Endothelial cell of umbilical vein (primary cell): ENCODE data around the gene VWA8. TPM values are rescaled to one million over a fixed set of nuclear protein-coding genes. Genes with fewer than 3 reads are reported as not detected.

Experiments
- BruUV-seq: library from RNA; stranded (reverse); fragments of 400-500 nt; replicated peaks from 2 replicates; lab custom pipeline; 2021; lab: Mats Ljungman, UMichigan
- CTCF ChIA-PET: fragments of 300-600, 350-600 bp; sonication (Branson Sonifier 250); formaldehyde crosslinking; loops from one replicate; lab custom pipeline; 2021; ENCODE audit warnings: antibody characterized with exemption, inconsistent platforms; lab: Charles Lee
- POLR2A ChIA-PET: fragments of 300-600, 350-600 bp; sonication (Branson Sonifier 250); formaldehyde crosslinking; loops from one replicate; lab custom pipeline; 2021; ENCODE audit warnings: antibody characterized with exemption, inconsistent platforms; lab: Charles Lee
- DNase-seq: peaks from one replicate; pipeline ENCODE4 v3.0.0-alpha.2; 2011; ENCODE audit warnings: low read depth, low spot score
- FAIRE-seq: peaks from 2 replicates; lab custom pipeline; 2011; peaks lifted over from hg19 to GRCh38; lab: Jason Lieb, UNC
- H2AFZ ChIP-seq: 2 replicates; pipeline ENCODE4 v1.6.0; 2012; ENCODE audit warnings: low read depth, low read length, control low read depth, inconsistent platforms
- H3K27ac ChIP-seq: 2 replicates; pipeline ENCODE4 v1.5.1; 2011; ENCODE audit warnings: low read depth, mild to moderate bottlenecking, control low read depth, low read length, moderate library complexity; ENCODE audit not compliant: insufficient read depth
- H3K27me3 ChIP-seq, 2 experiments: 2 replicates each; pipeline versions ENCODE4 v1.6.0 to v1.6.1; 2011; ENCODE audit warnings: low read length in 2 of 2, mixed read lengths in 1 of 2; ENCODE audit not compliant: control insufficient read depth in 2 of 2, insufficient read depth in 2 of 2
- H3K36me3 ChIP-seq, 2 experiments: 2 replicates in 1 of 2; 3 replicates in 1 of 2; pipeline ENCODE4 v1.5.1; 2011; ENCODE audit warnings: low read length in 2 of 2, mild to moderate bottlenecking in 1 of 2, moderate library complexity in 1 of 2; ENCODE audit not compliant: control insufficient read depth in 2 of 2, insufficient read depth in 2 of 2; ENCODE audit errors: extremely low read depth in 1 of 2
- H3K4me1 ChIP-seq: 3 replicates; pipeline ENCODE4 v1.5.1; 2011; ENCODE audit warnings: mild to moderate bottlenecking, low read length; ENCODE audit not compliant: control insufficient read depth, insufficient read depth; ENCODE audit errors: extremely low read depth
- H3K4me2 ChIP-seq: 2 replicates; pipeline ENCODE4 v1.6.1; 2011; ENCODE audit warnings: low read length, control low read depth, mixed read lengths; ENCODE audit not compliant: insufficient read depth
- H3K4me3 ChIP-seq, 3 experiments: fragments of 200-600 bp in 1 of 3; sonication (generic), shearing (Covaris generic) in 1 of 3; replicated peaks in 1 of 3; 2 replicates each; pipeline ENCODE4 v1.5.1; 2011 to 2016; ENCODE audit warnings: control low read depth in 3 of 3, low read length in 3 of 3, mild to moderate bottlenecking in 2 of 3, inconsistent platforms in 1 of 3, low read depth in 1 of 3, moderate library complexity in 1 of 3; ENCODE audit not compliant: insufficient read depth in 1 of 3
- H3K79me2 ChIP-seq: 2 replicates; pipeline ENCODE4 v1.6.0; 2012; ENCODE audit warnings: low read length, inconsistent platforms; ENCODE audit not compliant: control insufficient read depth, insufficient read depth
- H3K9ac ChIP-seq: replicated peaks from 2 replicates; pipeline ENCODE3; 2011; ENCODE audit warnings: low read length, control low read depth; ENCODE audit not compliant: insufficient read depth; ENCODE audit errors: extremely low read depth
- H3K9me1 ChIP-seq: replicated peaks from 3 replicates; pipeline ENCODE4 v1.6.0; 2011; ENCODE audit warnings: mild to moderate bottlenecking, low read length; ENCODE audit not compliant: control insufficient read depth, insufficient read depth; ENCODE audit errors: extremely low read depth
- H3K9me3 ChIP-seq: replicated peaks from 2 replicates; pipeline ENCODE4 v1.5.1; 2012; ENCODE audit warnings: low read length, inconsistent platforms; ENCODE audit not compliant: control insufficient read depth, insufficient read depth
- H4K20me1 ChIP-seq: replicated peaks from 2 replicates; pipeline ENCODE3; 2011; ENCODE audit warnings: mild to moderate bottlenecking, low read length; ENCODE audit not compliant: control insufficient read depth, insufficient read depth; ENCODE audit errors: extremely low read depth
- EZH2 ChIP-seq: IDR thresholded peaks from 2 replicates; pipeline ENCODE4 v1.6.1; 2012; ENCODE audit warnings: borderline replicate concordance, low read depth, mild to moderate bottlenecking, moderate library complexity, low read length, inconsistent platforms; ENCODE audit not compliant: severe bottlenecking
- FOS ChIP-seq: IDR thresholded peaks from 2 replicates; pipeline ENCODE4 v1.6.1; 2011; ENCODE audit warnings: mild to moderate bottlenecking, low read length, moderate library complexity, borderline replicate concordance; ENCODE audit not compliant: insufficient read depth
- GATA2 ChIP-seq: IDR thresholded peaks from 2 replicates; pipeline ENCODE4 v1.7.0; 2011; ENCODE audit warnings: low read depth, mild to moderate bottlenecking, moderate library complexity, mixed read lengths, low read length; ENCODE audit not compliant: insufficient read length, insufficient read depth
- JUN ChIP-seq: IDR thresholded peaks from 2 replicates; pipeline ENCODE4 v1.6.1; 2011; ENCODE audit warnings: borderline replicate concordance, low read depth; ENCODE audit not compliant: insufficient read length, insufficient read depth
- MAX ChIP-seq: IDR thresholded peaks from 2 replicates; pipeline ENCODE4 v1.6.1; 2011; ENCODE audit not compliant: insufficient read depth, insufficient read length
- MYC ChIP-seq: IDR thresholded peaks from one replicate; pipeline ENCODE4 v1.6.1; 2011; ENCODE audit warnings: mild to moderate bottlenecking, low read depth, low read length
- POLR2A ChIP-seq: IDR thresholded peaks from 2 replicates; pipeline ENCODE4 v1.6.1; 2012; ENCODE audit warnings: low read depth, mild to moderate bottlenecking, control low read depth, low read length
- POLR2AphosphoS5 ChIP-seq: IDR thresholded peaks from 2 replicates; pipeline ENCODE4 v1.6.1; 2012; ENCODE audit warnings: low read depth, mild to moderate bottlenecking, control low read depth, low read length, moderate library complexity; ENCODE audit not compliant: insufficient read depth
- dilution Hi-C: fragments of 300-500 bp; cut with MboI; formaldehyde crosslinking; loops from one replicate; pipeline ENCODE4 v1.15.0; 2019; ENCODE audit warnings: low sequenced_read_pairs; ENCODE audit not compliant: extremely low pct_ligation_motif_present
- intact Hi-C: fragments of 100-400 bp; cut with micrococcal nuclease; formaldehyde crosslinking; loops from one replicate; pipeline ENCODE4 v1.10.0; 2022
- polyA plus RNA-seq, 4 experiments: library from polyadenylated mRNA; depleted of rRNA in 3 of 4; stranded (reverse) in 3 of 4; unstranded in 1 of 4; fragments of >200 nt; gene quantifications; 2 replicates each; pipeline versions ENCODE4 v1.2.1 to v1.2.3, GENCODE V29; 2011 to 2012; ENCODE audit warnings: missing spikeins in 1 of 4
- total RNA-seq: library from RNA; stranded (reverse); gene quantifications from 2 replicates; pipeline ENCODE4 v1.2.3, GENCODE V29; 2021
- TF ChIP-seq, protein P1 (sequence below), 2 donors: IDR thresholded peaks; 1 replicate in 1 of 2; 2 replicates in 1 of 2; pipeline ENCODE4 v1.5.1; 2011; ENCODE audit warnings: low read length in 2 of 2, mild to moderate bottlenecking in 2 of 2, moderate library complexity in 2 of 2, control low read depth in 1 of 2, inconsistent platforms in 1 of 2, low read depth in 1 of 2; ENCODE audit not compliant: insufficient read depth in 1 of 2; ENCODE audit errors: extremely low read depth in 1 of 2

The VWA8 gene
- total and polyA plus RNA-seq, 2 donors (not counting 3 experiments of a cell fraction or from before 2014, with no cell fraction given), result 2.9 to 11.3 TPM

- Histone ChIP-seq H3K9me3 (no peaks in the 10 kb centered on the region), H3K79me2 (no peaks in the 10 kb centered on the region), H4K20me1 (no peaks in the 10 kb centered on the region), H3K36me3 (no peaks in the 10 kb centered on the region), H3K4me1 (no peaks in the 10 kb centered on the region), H3K4me2 (no peak overlapping the region), H2AFZ (no peak overlapping the region), H3K9ac (no peak overlapping the region), H3K27ac (no peak overlapping the region), H3K9me1 (no peaks in the 10 kb centered on the region), H3K4me3 (no peak overlapping the region), H3K27me3 (no peaks in the 10 kb centered on the region)
- CTCF ChIA-PET, result interaction anchor here (2.5 kb wide), 1 partner anchor 271 kb away, joined by 8 read pairs; no protein-coding TSS in a partner anchor
- POLR2A ChIA-PET, result no interaction called here
- dilution Hi-C loops, result no loop called here
- FAIRE-seq, result no peak
- no TSS peak for BruUV-seq
- TF ChIP-seq POLR2A (no peak), JUN (no peak), FOS (no peak), MAX (no peak), EZH2 (no peak), POLR2AphosphoS5 (no peak), GATA2 (no peak)
- intact Hi-C loops, result no loop called here
- no peak for DNase-seq
Observed at GRCh38 chr13:41939398-41939797, 21.5 kb downstream of the VWA8 start.

DNA sequence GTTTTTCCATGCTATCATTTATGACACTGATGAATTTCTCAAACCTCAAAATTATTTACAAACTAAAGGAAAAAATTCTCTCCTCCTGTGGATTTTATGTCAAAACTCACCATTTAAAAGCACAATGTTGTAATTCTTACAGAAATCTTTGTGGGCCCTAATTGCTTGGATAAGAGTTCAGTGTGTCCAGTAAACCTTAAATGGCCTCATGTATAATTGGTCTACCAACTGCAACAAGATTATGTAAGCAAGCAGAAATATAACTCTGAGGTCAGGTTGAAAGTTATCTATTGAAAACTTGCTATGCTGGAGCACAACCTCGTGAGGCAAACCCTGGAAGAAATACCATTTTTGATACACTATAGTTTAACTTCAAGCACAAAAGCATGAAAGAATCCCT is 22.0 kb downstream of the VWA8 start:
- Histone ChIP-seq H3K36me3 (no peaks in the 10 kb centered on the region), H3K4me1 (no peaks in the 10 kb centered on the region), H3K9me1 (no peaks in the 10 kb centered on the region), H3K27ac (no peak overlapping the region), H3K4me3 (no peak overlapping the region), H3K79me2 (no peaks in the 10 kb centered on the region), H4K20me1 (no peaks in the 10 kb centered on the region), H3K4me2 (no peak overlapping the region), H3K27me3 (no peaks in the 10 kb centered on the region), H3K9me3 (no peaks in the 10 kb centered on the region), H2AFZ (no peak overlapping the region), H3K9ac (no peak overlapping the region)
- DNase-seq, result no peak
- TF ChIP-seq EZH2 (no peak), FOS (no peak), MYC (no peak), POLR2A (no peak), MAX (no peak), GATA2 (no peak), POLR2AphosphoS5 (no peak), JUN (no peak)
- TF ChIP-seq, protein P1, sequence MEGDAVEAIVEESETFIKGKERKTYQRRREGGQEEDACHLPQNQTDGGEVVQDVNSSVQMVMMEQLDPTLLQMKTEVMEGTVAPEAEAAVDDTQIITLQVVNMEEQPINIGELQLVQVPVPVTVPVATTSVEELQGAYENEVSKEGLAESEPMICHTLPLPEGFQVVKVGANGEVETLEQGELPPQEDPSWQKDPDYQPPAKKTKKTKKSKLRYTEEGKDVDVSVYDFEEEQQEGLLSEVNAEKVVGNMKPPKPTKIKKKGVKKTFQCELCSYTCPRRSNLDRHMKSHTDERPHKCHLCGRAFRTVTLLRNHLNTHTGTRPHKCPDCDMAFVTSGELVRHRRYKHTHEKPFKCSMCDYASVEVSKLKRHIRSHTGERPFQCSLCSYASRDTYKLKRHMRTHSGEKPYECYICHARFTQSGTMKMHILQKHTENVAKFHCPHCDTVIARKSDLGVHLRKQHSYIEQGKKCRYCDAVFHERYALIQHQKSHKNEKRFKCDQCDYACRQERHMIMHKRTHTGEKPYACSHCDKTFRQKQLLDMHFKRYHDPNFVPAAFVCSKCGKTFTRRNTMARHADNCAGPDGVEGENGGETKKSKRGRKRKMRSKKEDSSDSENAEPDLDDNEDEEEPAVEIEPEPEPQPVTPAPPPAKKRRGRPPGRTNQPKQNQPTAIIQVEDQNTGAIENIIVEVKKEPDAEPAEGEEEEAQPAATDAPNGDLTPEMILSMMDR (IDR thresholded peaks at IDR 0.05; ENCODE audit: extremely low read depth in 1 of 2, insufficient read depth in 1 of 2, low read depth in 1 of 2, low read length in 2 of 2), result no peak
- ChIA-PET POLR2A (no interaction called here), CTCF (interaction anchor here (2.5 kb wide), 1 partner anchor 271 kb away, joined by 8 read pairs; no protein-coding TSS in a partner anchor)
- no TSS peak for BruUV-seq
- intact Hi-C loops, result no loop called here
- dilution Hi-C loops, result no loop called here
- no peak for FAIRE-seq
